ENCODE results near the gene KDM5C.

KDM5C gene

GRCh38 chrX:53224860-53225797, at the start of gene KDM5C:
KDM5C (minus strand) TSS chrX:53225207; CDS start chrX:53224889, 318 bp downstream.
- peak; percentile 91 for DNase-seq

- DNase-seq: no peak
These were observed 47.9 kb upstream of the KDM5C start for GRCh38 chrX:53272808-53273337.

- DNase-seq: no peak
These were observed 44.6 kb upstream of the KDM5C start for GRCh38 chrX:53269536-53270107.

GRCh38 chrX:53268173-53268572, 43.2 kb upstream of the KDM5C start:
- no peak for DNase-seq

GRCh38 chrX:53266914-53267313, 41.9 kb upstream of the KDM5C start:
- DNase-seq: no peak

- peak; percentile 76 for DNase-seq
These were observed 41.0 kb upstream of the KDM5C start for GRCh38 chrX:53265771-53266574.

GRCh38 chrX:53263597-53264094, 38.6 kb upstream of the KDM5C start:
- DNase-seq: peak; percentile 64

GRCh38 chrX:53262918-53263394, 37.9 kb upstream of the KDM5C start:
- peak; percentile 28 for DNase-seq

- DNase-seq: no peak
These were observed 37.3 kb upstream of the KDM5C start for GRCh38 chrX:53262189-53262917.

- peak; percentile 23 for DNase-seq
These were observed 36.5 kb upstream of the KDM5C start for GRCh38 chrX:53261355-53261972.

- no peak for DNase-seq
These were observed 35.8 kb upstream of the KDM5C start for GRCh38 chrX:53260836-53261235.

- DNase-seq: no peak
These were observed 32.8 kb upstream of the KDM5C start for GRCh38 chrX:53257670-53258423.

- no peak for DNase-seq
These were observed 32.2 kb upstream of the KDM5C start for GRCh38 chrX:53257166-53257565.

GRCh38 chrX:53256446-53257041, 31.5 kb upstream of the KDM5C start:
- DNase-seq: no peak

- DNase-seq: no peak
These were observed 30.8 kb upstream of the KDM5C start for GRCh38 chrX:53255738-53256191.

- no peak for DNase-seq
These were observed 29.8 kb upstream of the KDM5C start for GRCh38 chrX:53254570-53255461.

GRCh38 chrX:53253293-53254020, 28.4 kb upstream of the KDM5C start:
- no peak for DNase-seq

- peak; percentile 6 for DNase-seq
These were observed 26.3 kb upstream of the KDM5C start for GRCh38 chrX:53251307-53251706.

Data from fibroblast of skin of right quadriceps (primary cell).